Measurements from ENCODE around the gene UBE3D.

UBE3D gene

DNA sequence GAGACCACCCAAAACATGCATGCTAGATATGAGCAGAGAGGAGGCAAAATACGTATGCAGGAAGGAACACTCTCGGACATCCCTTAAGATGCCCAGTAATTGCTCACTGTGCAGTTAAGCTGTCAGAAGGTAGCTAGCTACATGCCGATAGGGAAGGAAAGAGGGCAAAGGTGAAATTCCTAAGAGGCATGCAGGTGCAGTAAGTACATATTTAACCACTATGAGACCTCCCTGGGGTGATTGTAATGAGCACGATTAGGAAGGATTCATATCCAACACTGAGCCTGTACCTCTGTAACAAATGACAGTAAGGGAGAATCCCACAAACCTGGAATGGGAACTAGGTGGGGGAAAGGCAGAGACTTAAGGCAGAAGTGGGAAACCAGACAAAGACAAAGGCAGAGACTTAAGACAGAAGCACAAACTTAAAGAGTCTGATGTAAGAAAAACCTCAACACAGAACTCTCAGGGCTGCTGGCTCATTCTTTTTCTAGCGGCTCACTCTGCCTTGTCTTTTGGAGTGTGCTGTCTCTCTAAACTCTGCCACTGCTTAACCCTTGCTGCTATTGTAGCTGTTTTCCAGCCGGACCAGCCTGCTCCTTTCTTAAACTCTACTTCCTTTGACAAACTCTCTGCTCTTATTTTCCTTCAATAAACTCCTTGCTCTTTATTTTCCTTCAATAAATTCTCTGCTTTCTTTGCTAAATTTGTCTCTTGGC is 148.1 kb downstream of the UBE3D start:
- H3K36me3 ChIP-seq (ENCODE audit: control insufficient read depth, insufficient read depth, low read length): no peaks in the 10 kb centered on the region
- H3K4me2 ChIP-seq (ENCODE audit: low read length): no peak overlapping the region
- no peaks in the 10 kb centered on the region for H3K9me3 ChIP-seq (ENCODE audit: control insufficient read depth, low read length)
- H3K9ac ChIP-seq: no peak overlapping the region
- TF ChIP-seq, protein P1, sequence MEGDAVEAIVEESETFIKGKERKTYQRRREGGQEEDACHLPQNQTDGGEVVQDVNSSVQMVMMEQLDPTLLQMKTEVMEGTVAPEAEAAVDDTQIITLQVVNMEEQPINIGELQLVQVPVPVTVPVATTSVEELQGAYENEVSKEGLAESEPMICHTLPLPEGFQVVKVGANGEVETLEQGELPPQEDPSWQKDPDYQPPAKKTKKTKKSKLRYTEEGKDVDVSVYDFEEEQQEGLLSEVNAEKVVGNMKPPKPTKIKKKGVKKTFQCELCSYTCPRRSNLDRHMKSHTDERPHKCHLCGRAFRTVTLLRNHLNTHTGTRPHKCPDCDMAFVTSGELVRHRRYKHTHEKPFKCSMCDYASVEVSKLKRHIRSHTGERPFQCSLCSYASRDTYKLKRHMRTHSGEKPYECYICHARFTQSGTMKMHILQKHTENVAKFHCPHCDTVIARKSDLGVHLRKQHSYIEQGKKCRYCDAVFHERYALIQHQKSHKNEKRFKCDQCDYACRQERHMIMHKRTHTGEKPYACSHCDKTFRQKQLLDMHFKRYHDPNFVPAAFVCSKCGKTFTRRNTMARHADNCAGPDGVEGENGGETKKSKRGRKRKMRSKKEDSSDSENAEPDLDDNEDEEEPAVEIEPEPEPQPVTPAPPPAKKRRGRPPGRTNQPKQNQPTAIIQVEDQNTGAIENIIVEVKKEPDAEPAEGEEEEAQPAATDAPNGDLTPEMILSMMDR (IDR thresholded peaks at IDR 0.05): no peak
- H3K4me3 ChIP-seq (ENCODE audit: low read depth, low read length): no peak overlapping the region
- H3K4me1 ChIP-seq: no peaks in the 10 kb centered on the region
- H3K27me3 ChIP-seq (ENCODE audit: control insufficient read depth, insufficient read depth, low read length): no peaks in the 10 kb centered on the region
- no peak overlapping the region for H3K27ac ChIP-seq
- H3K79me2 ChIP-seq: no peaks in the 10 kb centered on the region
- no peak overlapping the region for H2AFZ ChIP-seq

DNA sequence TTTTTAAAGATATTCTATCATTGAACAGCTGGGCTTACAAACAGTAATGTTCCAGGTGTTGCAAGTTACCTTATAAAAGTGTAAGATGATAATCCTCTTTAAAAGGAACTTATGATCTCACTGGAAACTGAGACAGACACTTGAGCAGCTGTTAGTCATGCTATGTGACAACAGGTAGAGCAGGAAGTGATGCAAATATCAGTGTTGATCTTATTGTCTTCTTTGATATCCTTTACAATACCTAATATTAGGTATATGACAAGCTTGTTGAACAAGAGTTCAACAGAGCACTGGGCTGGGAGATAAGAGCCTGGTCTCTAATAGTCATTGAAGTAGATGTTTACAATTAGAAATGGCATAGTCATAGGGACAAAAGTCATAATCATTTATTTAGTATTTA is 150.0 kb downstream of the UBE3D start:
- Histone ChIP-seq H3K27me3 (ENCODE audit: control insufficient read depth, insufficient read depth, low read length) (no peaks in the 10 kb centered on the region), H3K79me2 (no peaks in the 10 kb centered on the region), H3K9ac (no peak overlapping the region), H2AFZ (no peak overlapping the region), H3K4me1 (no peaks in the 10 kb centered on the region), H3K4me3 (ENCODE audit: low read depth, low read length) (no peak overlapping the region), H3K9me3 (ENCODE audit: control insufficient read depth, low read length) (no peaks in the 10 kb centered on the region), H3K27ac (no peak overlapping the region), H3K36me3 (ENCODE audit: control insufficient read depth, insufficient read depth, low read length) (no peaks in the 10 kb centered on the region), H3K4me2 (ENCODE audit: low read length) (no peak overlapping the region)
- TF ChIP-seq, protein P1 (IDR thresholded peaks at IDR 0.05): no peak

DNA sequence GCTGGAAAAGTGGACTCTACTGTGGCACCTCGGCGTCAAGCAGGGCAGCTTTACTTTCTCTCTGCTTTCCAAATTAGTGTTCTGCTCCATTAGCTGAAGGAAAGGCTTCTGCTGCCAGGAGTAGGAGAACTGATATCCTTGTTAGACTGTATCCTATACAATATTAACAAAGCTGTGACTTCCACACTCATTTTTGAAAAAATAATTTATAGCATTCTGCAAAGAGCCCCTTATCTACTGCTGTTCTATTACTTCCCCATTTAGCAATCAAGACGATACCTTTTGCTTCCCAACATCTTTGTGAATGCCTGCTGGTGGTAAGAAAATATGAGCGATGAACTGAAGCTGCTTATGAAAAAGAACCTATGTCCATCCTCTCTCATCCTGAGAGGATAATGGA is 151.1 kb downstream of the UBE3D start:
- Histone ChIP-seq H3K27ac (no peak overlapping the region), H3K4me3 (ENCODE audit: low read depth, low read length) (no peak overlapping the region), H3K79me2 (no peaks in the 10 kb centered on the region), H3K27me3 (ENCODE audit: control insufficient read depth, insufficient read depth, low read length) (no peaks in the 10 kb centered on the region), H3K4me1 (no peaks in the 10 kb centered on the region), H2AFZ (no peak overlapping the region), H3K9me3 (ENCODE audit: control insufficient read depth, low read length) (no peaks in the 10 kb centered on the region), H3K9ac (no peak overlapping the region), H3K36me3 (ENCODE audit: control insufficient read depth, insufficient read depth, low read length) (no peaks in the 10 kb centered on the region), H3K4me2 (ENCODE audit: low read length) (no peak overlapping the region)
- TF ChIP-seq, protein P1 (IDR thresholded peaks at IDR 0.05): no peak

DNA sequence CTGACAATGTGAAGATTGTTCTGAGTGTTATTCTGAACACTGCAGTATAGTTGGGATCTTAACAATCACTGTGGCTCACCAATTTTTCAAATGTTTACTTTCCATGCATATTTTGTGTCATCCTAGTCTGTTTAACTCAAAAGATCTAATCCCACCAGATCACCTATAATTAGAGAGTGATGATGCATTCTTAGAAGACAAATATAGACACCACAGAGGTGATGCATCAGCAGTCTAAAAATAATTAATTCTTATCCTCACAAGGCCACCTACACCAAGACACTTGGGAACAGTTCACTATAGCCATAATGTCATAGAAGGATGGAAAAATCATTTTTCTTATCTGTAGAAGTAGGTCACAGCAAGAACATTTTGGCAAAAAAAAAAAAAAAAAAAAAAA is 154.8 kb downstream of the UBE3D start:
- Histone ChIP-seq H3K4me3 (ENCODE audit: low read depth, low read length) (no peak overlapping the region), H3K4me2 (ENCODE audit: low read length) (no peak overlapping the region), H3K9me3 (ENCODE audit: control insufficient read depth, low read length) (no peaks in the 10 kb centered on the region), H2AFZ (no peak overlapping the region), H3K27ac (no peak overlapping the region), H3K4me1 (no peaks in the 10 kb centered on the region), H3K9ac (no peak overlapping the region), H3K27me3 (ENCODE audit: control insufficient read depth, insufficient read depth, low read length) (no peaks in the 10 kb centered on the region), H3K36me3 (ENCODE audit: control insufficient read depth, insufficient read depth, low read length) (no peaks in the 10 kb centered on the region), H3K79me2 (no peaks in the 10 kb centered on the region)
- TF ChIP-seq, protein P1 (IDR thresholded peaks at IDR 0.05): no peak

DNA sequence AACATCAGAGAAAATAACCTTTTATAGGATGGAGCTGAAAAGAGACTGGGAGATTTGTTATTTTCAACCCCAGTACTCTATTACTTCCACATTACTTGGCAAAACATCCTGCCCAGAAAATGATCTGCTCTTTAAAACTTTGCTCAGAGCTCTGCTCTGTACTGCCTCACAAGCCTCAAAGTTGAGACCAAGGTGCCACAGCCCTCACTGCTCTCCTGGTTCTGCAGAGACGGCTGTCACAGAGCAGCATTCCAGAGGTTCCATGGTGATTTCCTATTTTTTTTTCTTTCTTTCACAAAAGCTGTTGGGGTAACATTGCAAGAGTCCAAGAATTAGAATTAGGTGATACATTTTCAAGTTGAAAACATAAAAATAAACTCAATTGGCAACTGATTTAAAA is 155.2 kb downstream of the UBE3D start:
- no peaks in the 10 kb centered on the region for H3K27me3 ChIP-seq (ENCODE audit: control insufficient read depth, insufficient read depth, low read length)
- no peaks in the 10 kb centered on the region for H3K36me3 ChIP-seq (ENCODE audit: control insufficient read depth, insufficient read depth, low read length)
- H3K4me1 ChIP-seq: no peaks in the 10 kb centered on the region
- H3K79me2 ChIP-seq: no peaks in the 10 kb centered on the region
- no peaks in the 10 kb centered on the region for H3K9me3 ChIP-seq (ENCODE audit: control insufficient read depth, low read length)
- TF ChIP-seq, protein P1 (IDR thresholded peaks at IDR 0.05): no peak
- no peak overlapping the region for H2AFZ ChIP-seq
- H3K9ac ChIP-seq: no peak overlapping the region
- H3K4me3 ChIP-seq (ENCODE audit: low read depth, low read length): no peak overlapping the region
- no peak overlapping the region for H3K4me2 ChIP-seq (ENCODE audit: low read length)
- H3K27ac ChIP-seq: no peak overlapping the region
